Ascending aorta (tissue), 2 donors: ENCODE results near the gene UBR3. TPM values are rescaled to one million over a fixed set of nuclear protein-coding genes. Genes with fewer than 3 reads are reported as not detected.

Experiments
- DNase-seq, 2 donors: peaks; one replicate each; pipeline ENCODE4 v3.0.0-alpha.2; 2019; ENCODE audit warnings: low spot score in 2 of 2
- H3K27ac ChIP-seq, 2 donors: fragments of 200-600 bp; sonication (generic); one replicate each; pipeline ENCODE4 v1.5.1; 2016 to 2017; ENCODE audit warnings: mild to moderate bottlenecking in 1 of 2
- H3K27me3 ChIP-seq: fragments of 200-600 bp; sonication (generic); one replicate; pipeline ENCODE4 v1.5.1; 2017
- H3K36me3 ChIP-seq, 2 donors: fragments of 200-600 bp; sonication (generic); one replicate each; pipeline ENCODE4 v1.5.1; 2016
- H3K4me1 ChIP-seq, 2 donors: fragments of 200-600 bp; sonication (generic); one replicate each; pipeline ENCODE4 v1.5.1; 2016 to 2017; ENCODE audit warnings: mild to moderate bottlenecking in 1 of 2
- H3K4me3 ChIP-seq, 2 donors: fragments of 200-600 bp; sonication (generic); one replicate each; pipeline ENCODE4 v1.5.1; 2016 to 2017; ENCODE audit warnings: mild to moderate bottlenecking in 1 of 2
- H3K9me3 ChIP-seq, 2 donors: fragments of 200-600 bp; sonication (generic); one replicate each; pipeline ENCODE4 v1.5.1; 2016
- intact Hi-C: fragments of 100-400 bp; cut with DNase I; formaldehyde crosslinking; loops from one replicate; pipeline ENCODE4 v1.15.1; 2023
- total RNA-seq: library from RNA; depleted of rRNA; stranded (reverse); fragments of >200 nt; gene quantifications from one replicate; pipeline ENCODE4 v1.1.0, GENCODE V29; 2016
- TF ChIP-seq, protein P1 (sequence below), 3 experiments: fragments of 200-600 bp in 2 of 3; fragments of 450-650 bp in 1 of 3; sonication (generic) in 2 of 3; IDR thresholded peaks; one replicate each; pipeline ENCODE4 v1.5.1; 2016 to 2019; ENCODE audit warnings: antibody characterized with exemption in 3 of 3, mild to moderate bottlenecking in 1 of 3, moderate library complexity in 1 of 3

The UBR3 gene
- total RNA-seq, 1 donor from 2014 or later = 37.7 TPM

- H3K36me3 ChIP-seq = peaks cover 7 to 43% of the 10 kb centered on the region in 2 donors
- no peaks in the 10 kb centered on the region for H3K27me3 ChIP-seq
- no peak overlapping the region for H3K27ac ChIP-seq
- DNase-seq = no peak
- H3K4me1 ChIP-seq = no peaks in the 10 kb centered on the region
- no peak overlapping the region for H3K4me3 ChIP-seq
- intact Hi-C loops = no loop called here
- H3K9me3 ChIP-seq = no peaks in the 10 kb centered on the region
- TF ChIP-seq, protein P1, sequence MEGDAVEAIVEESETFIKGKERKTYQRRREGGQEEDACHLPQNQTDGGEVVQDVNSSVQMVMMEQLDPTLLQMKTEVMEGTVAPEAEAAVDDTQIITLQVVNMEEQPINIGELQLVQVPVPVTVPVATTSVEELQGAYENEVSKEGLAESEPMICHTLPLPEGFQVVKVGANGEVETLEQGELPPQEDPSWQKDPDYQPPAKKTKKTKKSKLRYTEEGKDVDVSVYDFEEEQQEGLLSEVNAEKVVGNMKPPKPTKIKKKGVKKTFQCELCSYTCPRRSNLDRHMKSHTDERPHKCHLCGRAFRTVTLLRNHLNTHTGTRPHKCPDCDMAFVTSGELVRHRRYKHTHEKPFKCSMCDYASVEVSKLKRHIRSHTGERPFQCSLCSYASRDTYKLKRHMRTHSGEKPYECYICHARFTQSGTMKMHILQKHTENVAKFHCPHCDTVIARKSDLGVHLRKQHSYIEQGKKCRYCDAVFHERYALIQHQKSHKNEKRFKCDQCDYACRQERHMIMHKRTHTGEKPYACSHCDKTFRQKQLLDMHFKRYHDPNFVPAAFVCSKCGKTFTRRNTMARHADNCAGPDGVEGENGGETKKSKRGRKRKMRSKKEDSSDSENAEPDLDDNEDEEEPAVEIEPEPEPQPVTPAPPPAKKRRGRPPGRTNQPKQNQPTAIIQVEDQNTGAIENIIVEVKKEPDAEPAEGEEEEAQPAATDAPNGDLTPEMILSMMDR (IDR thresholded peaks at IDR 0.05) = no peak
These were observed 137.5 kb downstream of the UBR3 start for GRCh38 chr2:169964740-169965139.

GRCh38 chr2:169965495-169965894 lies 138.2 kb downstream of the UBR3 start:
- TF ChIP-seq, protein P1 (IDR thresholded peaks at IDR 0.05) = no peak
- no peaks in the 10 kb centered on the region for H3K9me3 ChIP-seq

DNA sequence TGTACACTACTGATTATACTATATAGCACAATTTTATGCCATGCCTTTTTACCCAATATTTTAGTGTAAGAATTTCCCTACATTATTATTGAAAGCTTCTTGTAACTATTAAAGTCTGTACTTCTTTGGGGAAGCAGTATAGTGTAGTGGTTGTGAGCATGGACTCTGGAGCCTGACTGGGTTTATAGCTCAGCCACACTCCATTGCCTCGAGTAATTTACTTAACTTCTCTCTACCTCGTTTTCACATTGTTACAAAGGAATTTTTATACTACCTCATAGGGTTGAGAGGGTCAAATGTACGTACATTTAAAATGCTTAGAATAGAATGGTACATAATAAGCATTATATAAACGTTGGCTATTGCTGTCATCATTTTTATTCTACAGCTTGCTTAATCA lies 139.2 kb downstream of the UBR3 start:
- TF ChIP-seq, protein P1 (IDR thresholded peaks at IDR 0.05) = no peak
- intact Hi-C loops = no loop called here
- no peak overlapping the region for H3K4me3 ChIP-seq
- no peaks in the 10 kb centered on the region for H3K27me3 ChIP-seq
- H3K9me3 ChIP-seq = no peaks in the 10 kb centered on the region
- peaks cover under 1 to 26% of the 10 kb centered on the region in 2 donors for H3K36me3 ChIP-seq
- DNase-seq = no peak
- no peaks in the 10 kb centered on the region for H3K4me1 ChIP-seq
- H3K27ac ChIP-seq = no peak overlapping the region

More at GRCh38 chr2:169965495-169965894, 138.2 kb downstream of the UBR3 start:
- H3K4me1 ChIP-seq = no peaks in the 10 kb centered on the region
- intact Hi-C loops = no loop called here
- no peaks in the 10 kb centered on the region for H3K27me3 ChIP-seq
- H3K36me3 ChIP-seq = peaks cover 3 to 36% of the 10 kb centered on the region in 2 donors
- no peak for DNase-seq
- H3K27ac ChIP-seq = no peak overlapping the region
- H3K4me3 ChIP-seq = no peak overlapping the region

DNA sequence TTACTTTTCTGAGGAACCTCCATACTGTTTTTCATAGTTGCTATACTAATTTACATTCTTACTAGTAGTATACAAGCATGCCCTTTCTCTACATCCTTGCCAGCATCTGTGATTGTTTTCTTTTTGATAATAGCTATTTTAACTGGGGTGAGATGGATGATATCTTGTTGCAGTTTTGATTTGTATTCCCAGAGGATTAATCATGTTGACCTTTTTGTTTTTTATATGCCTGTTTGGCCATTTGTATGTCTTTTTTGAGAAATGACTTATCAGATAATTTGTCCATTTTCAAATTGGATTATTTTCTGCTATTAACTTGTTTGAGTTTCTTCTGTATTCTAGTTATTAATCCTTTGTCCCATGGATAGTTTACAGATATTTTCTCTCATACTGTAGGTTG lies 141.5 kb downstream of the UBR3 start:
- Histone ChIP-seq H3K36me3 (peaks cover 0 to 16% of the 10 kb centered on the region in 2 donors), H3K4me1 (no peaks in the 10 kb centered on the region), H3K27ac (no peak overlapping the region), H3K4me3 (no peak overlapping the region), H3K9me3 (no peaks in the 10 kb centered on the region), H3K27me3 (no peaks in the 10 kb centered on the region)
- intact Hi-C loops = no loop called here
- no peak for DNase-seq
- TF ChIP-seq, protein P1 (IDR thresholded peaks at IDR 0.05) = no peak

DNA sequence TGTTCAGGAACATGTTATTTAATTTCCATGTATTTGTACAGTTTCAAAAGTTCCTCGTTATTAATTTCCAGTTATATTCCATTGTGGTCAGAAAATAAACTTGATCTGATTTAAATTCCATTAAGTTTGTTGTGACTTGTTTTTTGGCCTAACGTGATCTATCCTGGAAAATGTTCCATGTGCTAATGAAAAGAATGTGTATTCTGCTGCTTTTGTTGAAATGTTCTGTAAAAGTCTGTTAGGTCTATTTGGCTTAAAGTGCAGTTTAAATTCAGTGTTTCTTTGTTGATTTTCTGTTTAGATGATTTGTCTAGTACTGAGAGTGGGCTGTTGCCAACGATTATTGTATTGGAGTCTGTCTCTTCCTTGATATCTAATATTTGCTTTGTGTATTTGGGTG lies 148.0 kb downstream of the UBR3 start:
- TF ChIP-seq, protein P1 (IDR thresholded peaks at IDR 0.05) = no peak
- Histone ChIP-seq H3K9me3 (peaks cover 0 to 7% of the 10 kb centered on the region in 2 donors), H3K4me1 (no peaks in the 10 kb centered on the region), H3K4me3 (no peak overlapping the region), H3K27me3 (no peaks in the 10 kb centered on the region), H3K36me3 (peaks cover 0 to 13% of the 10 kb centered on the region in 2 donors), H3K27ac (no peak overlapping the region)
- intact Hi-C loops = no loop called here
- no peak for DNase-seq

DNA sequence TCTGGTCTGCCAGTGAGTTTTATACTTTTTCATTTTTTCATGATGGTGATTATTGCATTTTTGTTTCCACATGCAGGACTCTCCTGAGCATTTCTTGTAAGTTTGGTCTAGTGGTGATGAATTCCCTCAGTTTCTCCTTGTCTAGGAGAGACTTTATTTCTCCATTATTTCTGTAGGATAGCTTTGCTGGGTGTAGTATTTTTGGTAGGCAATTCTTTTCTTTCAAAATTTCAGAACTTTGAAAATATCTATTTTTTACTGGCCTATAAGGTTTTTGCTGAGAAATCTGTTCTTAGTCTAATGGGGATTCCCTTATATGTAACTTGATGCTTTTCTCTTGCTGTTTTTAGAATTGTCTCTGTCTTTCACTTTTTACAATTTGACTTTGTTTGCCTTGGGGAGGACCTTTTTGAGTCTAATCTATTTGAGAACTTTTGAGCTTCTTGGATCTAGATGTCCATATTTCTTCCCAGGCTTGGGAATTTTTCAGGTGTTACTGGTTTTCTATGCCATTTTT lies 149.1 kb downstream of the UBR3 start:
- no peak for DNase-seq
- H3K36me3 ChIP-seq = peaks cover 0 to 13% of the 10 kb centered on the region in 2 donors
- no peaks in the 10 kb centered on the region for H3K27me3 ChIP-seq
- TF ChIP-seq, protein P1 (IDR thresholded peaks at IDR 0.05) = no peak
- peaks cover 0 to 7% of the 10 kb centered on the region in 2 donors for H3K9me3 ChIP-seq
- intact Hi-C loops = no loop called here
- H3K4me3 ChIP-seq = no peak overlapping the region
- H3K4me1 ChIP-seq = no peaks in the 10 kb centered on the region
- H3K27ac ChIP-seq = no peak overlapping the region
